HG03439 (cell line): Measurements from ENCODE around the gene GALNTL6.
"Not testable (repeated sequence)": the region's sequence is repeated elsewhere in the genome, so short reads cannot be mapped to it uniquely, and the experiment has no call there.

Source experiments
- ATAC-seq: cut with Tn5 transposase; IDR thresholded peaks from one replicate; pipeline ENCODE4 v1.9.1; 2021; ENCODE audit warnings: mild to moderate bottlenecking, moderate library complexity; ENCODE audit not compliant: unreplicated experiment

The GALNTL6 gene

GRCh38 chr4:172998527-172999469, 1185.6 kb downstream of the GALNTL6 start:
- no peak for ATAC-seq

DNA sequence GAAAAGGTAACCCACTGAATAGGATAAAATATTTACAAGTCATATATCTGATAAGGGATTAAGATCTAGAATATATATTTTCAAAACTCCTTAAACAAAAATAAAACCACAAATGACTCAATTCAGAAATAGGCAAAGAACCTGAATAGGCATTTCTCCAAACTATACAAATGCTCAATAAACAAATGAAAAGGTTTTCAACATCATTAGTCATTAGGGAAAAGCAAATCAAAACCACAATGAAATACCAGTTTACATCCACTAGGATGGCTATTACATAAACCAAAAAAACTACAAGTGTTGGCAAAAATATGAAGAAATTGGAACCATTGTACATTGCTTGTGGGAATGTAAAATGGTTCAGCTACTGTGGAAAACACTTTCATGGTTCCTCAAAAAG, 1188.4 kb downstream of the GALNTL6 start:
- no peak for ATAC-seq

GRCh38 chr4:173002830-173003561, 1189.8 kb downstream of the GALNTL6 start:
- no peak for ATAC-seq

DNA sequence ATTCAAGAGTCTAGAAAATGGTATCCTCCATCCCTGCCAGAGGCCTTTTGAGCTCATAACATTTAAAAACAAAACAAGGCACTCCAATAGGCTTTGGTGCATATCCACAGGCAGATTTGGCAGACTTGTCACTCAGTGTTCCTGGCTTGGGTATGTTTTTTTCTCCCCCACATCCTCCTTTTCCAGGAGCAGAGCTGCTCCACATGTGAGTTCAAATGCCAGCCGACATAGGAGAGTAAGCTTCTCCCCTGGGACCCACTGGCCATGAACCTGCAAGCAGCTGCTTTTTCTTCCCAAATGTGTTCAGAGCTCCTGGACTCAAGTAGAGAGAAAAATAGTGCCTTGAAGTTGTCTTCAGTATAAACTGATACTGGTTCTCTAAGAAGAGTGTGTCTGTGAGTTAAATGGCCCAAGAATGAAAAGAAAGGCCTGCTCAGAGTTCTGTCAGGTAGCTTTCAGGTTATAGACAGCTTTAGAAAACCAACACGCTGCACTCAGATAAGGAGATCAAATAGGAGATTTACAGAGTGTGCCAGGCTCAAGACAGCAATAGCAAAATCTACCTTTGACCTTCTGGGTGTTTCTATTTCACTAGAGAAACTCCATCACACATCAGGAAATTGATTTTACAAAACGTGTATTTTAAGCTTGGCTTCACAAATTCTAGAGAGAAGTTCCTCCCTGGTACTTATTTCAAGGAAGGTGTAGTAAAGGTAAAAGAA, 1192.9 kb downstream of the GALNTL6 start:
- ATAC-seq = no peak

GRCh38 chr4:173008436-173008835, 1195.2 kb downstream of the GALNTL6 start:
- ATAC-seq = no peak

DNA sequence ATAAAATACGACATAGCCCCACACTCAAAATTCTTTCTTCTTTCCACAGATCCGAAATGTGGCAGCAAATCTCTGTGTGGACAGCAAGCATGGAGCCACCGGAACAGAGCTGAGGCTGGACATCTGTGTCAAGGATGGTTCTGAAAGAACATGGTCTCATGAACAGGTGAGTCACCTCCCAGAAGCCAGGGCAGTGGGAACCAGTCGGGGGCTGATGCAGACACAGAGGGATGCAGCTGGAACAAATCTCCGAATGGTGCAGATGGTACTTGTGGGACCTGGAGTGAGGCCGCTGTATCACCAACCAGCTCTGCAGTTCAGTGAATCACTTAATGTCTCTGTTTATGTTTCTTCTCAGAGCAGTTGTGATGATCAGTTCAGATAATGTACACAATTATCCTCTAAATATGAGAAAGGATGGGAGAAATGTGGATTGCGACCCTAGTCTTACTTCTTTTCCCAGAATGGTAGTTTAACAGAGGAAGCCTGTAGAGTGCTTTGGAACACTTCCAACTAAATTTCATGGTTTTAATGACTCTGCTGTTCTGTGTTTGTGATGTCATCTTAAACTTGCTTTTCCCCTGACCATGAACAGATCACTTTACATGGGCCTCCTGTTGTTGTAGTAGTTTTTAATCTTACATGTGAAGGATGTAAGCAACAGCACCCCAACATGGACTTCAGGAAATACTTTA, 1196.1 kb downstream of the GALNTL6 start:
- ATAC-seq = no peak

DNA sequence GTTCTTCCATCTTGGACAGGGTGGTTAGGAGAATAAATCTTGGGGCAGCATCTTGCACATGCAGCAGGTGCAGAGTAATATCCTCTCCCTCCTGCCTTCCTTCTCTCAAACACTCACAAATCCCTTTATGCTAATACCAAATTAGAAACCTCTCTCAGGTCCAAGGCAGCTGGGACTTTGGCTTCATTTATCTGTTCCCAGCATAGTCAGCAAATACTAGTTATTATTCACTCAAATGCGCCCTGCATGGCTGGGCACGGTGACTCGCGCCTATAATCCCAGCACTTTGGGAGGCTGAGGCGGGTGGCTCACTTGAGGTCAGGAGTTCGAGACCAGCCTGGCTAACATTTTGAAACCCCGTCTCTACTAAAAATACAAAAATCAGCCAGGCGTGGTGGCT, 1199.4 kb downstream of the GALNTL6 start:
- no peak for ATAC-seq

DNA sequence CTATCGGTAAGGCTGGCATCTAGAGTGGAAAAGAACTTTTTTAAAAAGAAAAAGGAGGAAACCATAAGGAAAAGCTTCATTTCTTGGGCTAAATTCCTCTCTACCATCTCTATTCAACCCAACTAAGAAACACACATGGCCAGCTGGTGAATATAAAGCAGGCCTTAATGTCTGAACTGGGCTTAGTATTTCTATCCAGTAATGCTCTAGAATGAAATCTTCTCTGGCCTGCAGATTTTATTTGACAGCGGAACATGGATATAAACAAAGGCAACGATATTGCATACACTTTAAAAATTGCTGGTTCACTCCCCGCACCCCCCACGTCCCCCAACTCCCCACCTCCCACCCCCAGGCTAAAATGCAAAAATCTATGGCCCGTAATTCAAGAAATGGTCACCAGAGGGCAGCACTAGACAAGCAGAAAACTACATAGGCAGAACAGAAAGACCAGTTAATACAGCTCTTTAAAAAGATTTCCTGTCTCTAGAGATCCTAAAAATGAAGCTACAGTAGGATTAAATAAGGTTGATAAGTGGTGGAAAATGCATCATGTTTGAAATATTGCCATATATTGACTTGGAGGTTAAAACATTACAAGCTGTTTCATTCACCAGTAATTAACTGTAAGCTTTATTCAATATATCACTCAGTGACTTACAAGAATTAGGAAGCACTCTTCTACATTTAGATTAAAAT, 1200.2 kb downstream of the GALNTL6 start:
- peak; percentile 62 for ATAC-seq

DNA sequence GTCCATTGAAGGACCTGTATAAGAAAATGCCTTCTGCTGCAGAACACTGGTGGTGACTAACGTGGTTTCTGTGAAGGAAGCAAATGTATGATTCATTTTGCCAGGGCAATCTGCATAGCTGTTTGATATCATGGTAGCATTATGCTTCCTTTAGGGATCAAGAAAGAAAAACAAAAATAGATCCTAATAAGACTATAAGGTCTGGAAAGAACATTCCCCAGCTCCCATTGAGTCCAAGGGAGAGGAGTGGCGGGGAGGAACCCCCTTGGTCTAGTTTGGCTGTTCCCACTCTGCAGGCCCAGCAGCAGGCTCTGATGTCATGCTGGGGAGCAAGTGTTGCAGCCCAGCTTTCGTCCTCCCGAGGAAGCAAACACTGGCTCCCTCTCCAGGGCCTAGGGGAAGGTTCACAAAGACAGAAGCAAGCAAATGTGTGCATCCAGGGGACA, 1200.9 kb downstream of the GALNTL6 start:
- ATAC-seq = no peak

GRCh38 chr4:173014836-173015235, 1201.6 kb downstream of the GALNTL6 start:
- no peak for ATAC-seq

GRCh38 chr4:173017802-173018201, 1204.6 kb downstream of the GALNTL6 start:
- no peak for ATAC-seq

- no peak for ATAC-seq
Observed at GRCh38 chr4:173018446-173018845, 1205.2 kb downstream of the GALNTL6 start.

GRCh38 chr4:173019664-173020063, 1206.5 kb downstream of the GALNTL6 start:
- no peak for ATAC-seq

- not testable (repeated sequence) for ATAC-seq
Observed at GRCh38 chr4:173021746-173022573, 1208.8 kb downstream of the GALNTL6 start.

GRCh38 chr4:173024203-173024602, 1211.0 kb downstream of the GALNTL6 start:
- ATAC-seq = no peak

- ATAC-seq = peak; percentile 84
Observed at GRCh38 chr4:173025131-173025530, 1211.9 kb downstream of the GALNTL6 start.

DNA sequence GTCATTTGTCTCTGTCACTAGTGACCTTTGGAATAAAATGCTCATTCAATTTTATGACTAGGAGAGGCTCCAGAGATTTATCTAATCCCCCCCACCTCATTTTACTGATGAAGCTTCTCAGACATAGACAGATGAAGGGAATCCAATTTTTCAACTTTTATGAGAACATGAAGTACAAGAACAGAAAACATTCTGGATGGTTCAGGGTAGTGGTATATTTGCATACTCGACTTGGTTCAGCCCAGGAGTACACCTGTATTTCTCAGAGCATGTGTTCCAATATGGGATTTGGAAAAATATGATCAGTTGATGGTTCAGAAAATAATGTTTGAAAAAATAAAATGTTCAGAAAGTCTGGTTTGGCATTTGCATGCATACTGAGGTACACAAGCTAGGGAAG, 1224.0 kb downstream of the GALNTL6 start:
- ATAC-seq = no peak

GRCh38 chr4:173038192-173038896, 1225.1 kb downstream of the GALNTL6 start:
- ATAC-seq = no peak
